AG09319 (cell line): ENCODE results near the gene NAGLU.
"Not testable (repeated sequence)": the region's sequence is repeated elsewhere in the genome, so short reads cannot be mapped to it uniquely, and the experiment has no call there.

Experiments
- DNase-seq: peaks from one replicate; pipeline ENCODE4 v3.0.0-alpha.2; 2010; ENCODE audit warnings: low read depth; ENCODE audit errors: extremely low read depth
- CTCF ChIP-seq: IDR thresholded peaks from 2 replicates; pipeline ENCODE4 v1.5.1; 2011; ENCODE audit warnings: low read depth, mild to moderate bottlenecking, inconsistent platforms, low read length, moderate library complexity

NAGLU gene

GRCh38 chr17:42537826-42538451 lies 1.9 kb downstream of the NAGLU start:
- DNase-seq, result no peak
- no peak for TF ChIP-seq CTCF

DNA sequence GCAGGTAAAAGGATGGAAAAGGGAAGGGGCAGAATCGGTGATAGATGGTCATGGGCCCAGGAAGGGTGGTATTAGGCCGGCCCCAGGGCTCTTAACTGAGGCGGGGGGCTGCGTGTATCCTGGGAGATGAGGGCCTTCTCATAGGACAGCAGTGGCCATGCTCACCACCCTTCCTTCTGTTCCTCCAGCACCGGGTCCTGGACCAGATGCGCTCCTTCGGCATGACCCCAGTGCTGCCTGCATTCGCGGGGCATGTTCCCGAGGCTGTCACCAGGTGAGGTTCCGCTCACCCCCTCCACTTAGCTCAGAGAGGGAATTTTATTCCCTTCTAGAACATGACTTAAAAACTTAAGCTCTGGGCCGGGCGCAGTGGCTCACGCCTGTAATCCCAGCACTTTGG lies 2.4 kb downstream of the NAGLU start:
- no peak for DNase-seq
- no peak for TF ChIP-seq CTCF

DNA sequence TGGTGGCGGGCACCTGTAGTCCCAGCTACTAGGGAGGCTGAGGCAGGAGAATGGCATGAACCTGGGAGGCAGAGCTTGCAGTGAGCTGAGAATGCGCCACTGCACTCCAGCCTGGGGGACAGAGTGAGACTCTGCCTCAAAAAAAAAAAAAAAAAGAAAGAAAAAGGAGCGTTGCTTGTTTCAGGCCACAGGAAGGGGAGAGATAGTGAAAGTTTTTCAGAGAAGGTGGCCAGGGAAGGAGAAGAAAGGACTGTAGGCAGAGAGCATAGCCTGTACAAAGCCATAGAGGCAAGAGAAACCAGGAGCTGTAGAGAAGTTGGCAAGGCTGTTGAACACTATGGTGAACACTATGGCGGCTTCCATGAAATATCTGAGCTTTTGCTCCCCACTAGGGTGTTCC lies 4.5 kb downstream of the NAGLU start:
- DNase-seq, result not testable (repeated sequence)

- TF ChIP-seq CTCF, result no peak
- DNase-seq, result no peak
These were observed 5.2 kb downstream of the NAGLU start for GRCh38 chr17:42541041-42541833.

DNA sequence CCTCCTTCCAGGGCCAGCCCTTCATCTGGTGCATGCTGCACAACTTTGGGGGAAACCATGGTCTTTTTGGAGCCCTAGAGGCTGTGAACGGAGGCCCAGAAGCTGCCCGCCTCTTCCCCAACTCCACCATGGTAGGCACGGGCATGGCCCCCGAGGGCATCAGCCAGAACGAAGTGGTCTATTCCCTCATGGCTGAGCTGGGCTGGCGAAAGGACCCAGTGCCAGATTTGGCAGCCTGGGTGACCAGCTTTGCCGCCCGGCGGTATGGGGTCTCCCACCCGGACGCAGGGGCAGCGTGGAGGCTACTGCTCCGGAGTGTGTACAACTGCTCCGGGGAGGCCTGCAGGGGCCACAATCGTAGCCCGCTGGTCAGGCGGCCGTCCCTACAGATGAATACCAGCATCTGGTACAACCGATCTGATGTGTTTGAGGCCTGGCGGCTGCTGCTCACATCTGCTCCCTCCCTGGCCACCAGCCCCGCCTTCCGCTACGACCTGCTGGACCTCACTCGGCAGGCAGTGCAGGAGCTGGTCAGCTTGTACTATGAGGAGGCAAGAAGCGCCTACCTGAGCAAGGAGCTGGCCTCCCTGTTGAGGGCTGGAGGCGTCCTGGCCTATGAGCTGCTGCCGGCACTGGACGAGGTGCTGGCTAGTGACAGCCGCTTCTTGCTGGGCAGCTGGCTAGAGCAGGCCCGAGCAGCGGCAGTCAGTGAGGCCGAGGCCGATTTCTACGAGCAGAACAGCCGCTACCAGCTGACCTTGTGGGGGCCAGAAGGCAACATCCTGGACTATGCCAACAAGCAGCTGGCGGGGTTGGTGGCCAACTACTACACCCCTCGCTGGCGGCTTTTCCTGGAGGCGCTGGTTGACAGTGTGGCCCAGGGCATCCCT lies 7.4 kb downstream of the NAGLU start:
- TF ChIP-seq CTCF, result no peak
- DNase-seq, result no peak

- no peak for TF ChIP-seq CTCF
These were observed 8.8 kb downstream of the NAGLU start for GRCh38 chr17:42544874-42545283.

DNA sequence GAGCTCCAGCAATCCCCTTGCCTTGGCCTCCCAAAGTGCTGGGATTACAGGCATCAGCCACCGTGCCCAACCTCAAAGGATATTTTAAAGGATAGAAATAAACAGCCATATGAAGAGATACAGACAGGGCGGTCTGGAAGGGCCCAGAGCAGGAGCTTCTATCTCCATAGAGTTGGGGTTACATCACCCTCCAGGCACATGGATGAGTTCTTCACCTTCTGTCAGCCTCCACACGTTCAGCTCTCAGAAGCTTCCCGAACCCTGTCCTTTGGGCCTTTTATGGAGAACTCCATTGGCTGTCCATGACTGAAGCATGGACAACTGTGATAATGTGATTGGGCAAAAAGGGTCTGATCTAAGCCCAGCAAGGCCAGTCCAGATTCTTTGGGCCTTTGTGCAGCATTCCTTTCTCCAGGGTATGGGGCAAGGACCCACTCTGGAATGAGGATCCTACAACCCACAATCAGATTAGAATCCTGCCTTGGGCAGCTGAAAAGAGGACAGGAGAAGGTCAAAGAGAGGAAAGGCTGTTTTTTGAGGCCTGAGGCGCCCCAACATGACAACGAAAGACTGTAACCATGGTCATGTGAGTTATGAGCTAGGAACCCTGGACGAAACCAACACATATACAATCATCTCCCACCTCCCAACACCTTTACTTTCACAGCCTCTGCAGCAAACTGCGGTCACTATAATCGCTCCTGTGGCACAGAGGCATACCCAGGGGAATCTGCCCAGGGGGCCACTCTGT lies 9.9 kb downstream of the NAGLU start:
- not testable (repeated sequence) for DNase-seq

More at GRCh38 chr17:42544874-42545283, 8.8 kb downstream of the NAGLU start:
- DNase-seq, result no peak
